B cell (primary cell): ENCODE results near the gene RARRES2. TPM values are rescaled to one million over a fixed set of nuclear protein-coding genes. Genes with fewer than 3 reads are reported as not detected.

Experiments
- ATAC-seq: fragments of 200-7000 bp; cut with Tn5 transposase; one replicate; pipeline ENCODE4 v1.10.0; 2021; ENCODE audit warnings: low read depth, mild to moderate bottlenecking, moderate number of reproducible peaks, moderate library complexity
- CTCF ChIA-PET: fragments of 350-600 bp; sonication (Branson Sonifier 250); formaldehyde crosslinking; loops from one replicate; lab custom pipeline; 2021; ENCODE audit warnings: antibody characterized with exemption, inconsistent platforms; lab: Charles Lee
- POLR2A ChIA-PET: fragments of 350-600 bp; sonication (Branson Sonifier 250); formaldehyde crosslinking; loops from one replicate; lab custom pipeline; 2021; ENCODE audit warnings: antibody characterized with exemption; lab: Charles Lee
- DNase-seq: peaks from one replicate; pipeline ENCODE4 v3.0.0; 2013
- H2AFZ ChIP-seq: 2 replicates; pipeline ENCODE4 v1.6.1; 2012; ENCODE audit warnings: mild to moderate bottlenecking, low read depth, low read length; ENCODE audit not compliant: insufficient read depth, poor library complexity, severe bottlenecking
- H3K27ac ChIP-seq, 2 donors: 1 replicate in 1 of 2; 2 replicates in 1 of 2; pipeline ENCODE4 v1.5.1; 2012 to 2013; ENCODE audit warnings: low read length in 2 of 2, mild to moderate bottlenecking in 2 of 2, moderate library complexity in 1 of 2
- H3K27me3 ChIP-seq, 4 experiments: fragments of 200-600 bp in 1 of 4; sonication (generic) in 1 of 4; replicated peaks in 1 of 4; 1 replicate in 2 of 4; 2 replicates in 2 of 4; pipeline versions ENCODE4 v1.6.1 to v1.7.0; 2013 to 2016; ENCODE audit warnings: low read length in 3 of 4, mild to moderate bottlenecking in 2 of 4, mixed read lengths in 1 of 4, moderate library complexity in 1 of 4; ENCODE audit not compliant: insufficient read depth in 4 of 4, control insufficient read depth in 3 of 4; ENCODE audit errors: control extremely low read depth in 1 of 4
- H3K36me3 ChIP-seq, 2 experiments: replicated peaks in 1 of 2; 1 replicate in 1 of 2; 2 replicates in 1 of 2; pipeline versions ENCODE4 v1.6.1 to v1.7.1; 2013; ENCODE audit warnings: low read length in 1 of 2; ENCODE audit not compliant: insufficient read depth in 2 of 2, control insufficient read depth in 1 of 2; ENCODE audit errors: control extremely low read depth in 1 of 2, extremely low read depth in 1 of 2
- H3K4me1 ChIP-seq, 2 donors: fragments of 200-600 bp in 1 of 2; sonication (generic) in 1 of 2; 1 replicate in 1 of 2; 2 replicates in 1 of 2; pipeline versions ENCODE4 v1.5.1 to v1.6.1; 2013 to 2017; ENCODE audit warnings: low read length in 2 of 2; ENCODE audit not compliant: control insufficient read depth in 2 of 2, insufficient read depth in 2 of 2
- H3K4me2 ChIP-seq: replicated peaks from 2 replicates; pipeline ENCODE3; 2012; ENCODE audit warnings: mild to moderate bottlenecking, low read depth, low read length; ENCODE audit not compliant: poor library complexity, severe bottlenecking
- H3K4me3 ChIP-seq, 5 experiments: fragments of 200-600 bp in 1 of 5; sonication (generic) in 1 of 5; 1 replicate in 3 of 5; 2 replicates in 2 of 5; pipeline versions ENCODE4 v1.5.1 to v1.7.0; 2011 to 2016; ENCODE audit warnings: low read length in 4 of 5, mild to moderate bottlenecking in 4 of 5, low read depth in 2 of 5, control low read depth in 1 of 5, moderate library complexity in 1 of 5; ENCODE audit not compliant: insufficient read depth in 1 of 5; ENCODE audit errors: control extremely low read depth in 1 of 5, extremely low read depth in 1 of 5
- H3K79me2 ChIP-seq: fragments of 200-600 bp; sonication (generic); one replicate; pipeline ENCODE4 v1.6.0; 2016; ENCODE audit warnings: low read length; ENCODE audit not compliant: control insufficient read depth, insufficient read depth
- H3K9ac ChIP-seq: fragments of 200-600 bp; sonication (generic); 2 replicates; pipeline ENCODE4 v1.6.1; 2017; ENCODE audit warnings: mild to moderate bottlenecking, low read length, moderate library complexity
- H3K9me3 ChIP-seq, 3 donors: one replicate each; pipeline versions ENCODE4 v1.6.1 to v1.7.1; 2013; ENCODE audit warnings: low read length in 2 of 3; ENCODE audit not compliant: control insufficient read depth in 2 of 3, insufficient read depth in 1 of 3; ENCODE audit errors: control extremely low read depth in 1 of 3
- H4K20me1 ChIP-seq: 2 replicates; pipeline ENCODE4 v1.6.0; 2012; ENCODE audit warnings: mild to moderate bottlenecking, low read length; ENCODE audit not compliant: insufficient read depth, control insufficient read depth, poor library complexity, severe bottlenecking
- H3K27ac Mint-ChIP-seq: one replicate; pipeline ENCODE4 v1.8.0; 2021; ENCODE audit warnings: mixed read lengths
- H3K27me3 Mint-ChIP-seq: one replicate; pipeline ENCODE4 v1.8.0; 2021; ENCODE audit warnings: mixed read lengths
- H3K4me1 Mint-ChIP-seq: one replicate; pipeline ENCODE4 v1.8.0; 2021; ENCODE audit warnings: mixed read lengths
- H3K4me3 Mint-ChIP-seq: one replicate; pipeline ENCODE4 v1.8.0; 2021; ENCODE audit warnings: mixed read lengths
- H3K9me3 Mint-ChIP-seq: one replicate; pipeline ENCODE4 v1.8.0; 2022; ENCODE audit warnings: mixed read lengths; ENCODE audit not compliant: insufficient read depth
- CTCF ChIP-seq: fragments of 200-600 bp; IDR thresholded peaks from one replicate; pipeline ENCODE4 v1.8.0; 2022; ENCODE audit warnings: antibody characterized with exemption, mild to moderate bottlenecking
- EZH2 ChIP-seq: IDR thresholded peaks from 2 replicates; pipeline ENCODE4 v1.6.1; 2012; ENCODE audit warnings: borderline replicate concordance, low read depth, mild to moderate bottlenecking, moderate library complexity, low read length; ENCODE audit not compliant: insufficient read depth, poor library complexity, severe bottlenecking
- WGBS: methylation state at CpG from one replicate; pipeline ENCODE4 v1.1.5; 2013; ENCODE audit warnings: missing lambda C conversion rate; ENCODE audit not compliant: insufficient coverage; 5-methylcytosine and 5-hydroxymethylcytosine counted together
- intact Hi-C: fragments of 100-400 bp; cut with micrococcal nuclease; formaldehyde crosslinking; loops from one replicate; pipeline ENCODE4 v1.10.0; 2022
- polyA plus RNA-seq: library from polyadenylated mRNA; depleted of rRNA; stranded (reverse); fragments of >200 nt; gene quantifications from 2 replicates; pipeline ENCODE4 v1.2.3, GENCODE V29; 2012
- total RNA-seq, 2 donors: library from RNA; stranded (reverse); fragments of 120-200 nt in 1 of 2; gene quantifications; 1 replicate in 1 of 2; 2 replicates in 1 of 2; pipeline versions ENCODE4 v1.2.3 to v1.2.4, GENCODE V29; 2013 to 2022

The RARRES2 gene
- total and polyA plus RNA-seq, 2 donors (not counting 1 experiment from before 2014, with no cell fraction given): not detected

- ATAC-seq (peak; percentile 22), DNase-seq (peak; percentile 85)
- Histone ChIP-seq H3K36me3 (peaks cover 0 to 11% of the 10 kb centered on the region in 2 experiments), H3K27me3 (no peaks in the 10 kb centered on the region), H3K4me1 (peaks cover 64 to 73% of the 10 kb centered on the region in 2 donors), H3K4me3 (peak overlapping the region in 1 of 5 experiments; percentile 22), H4K20me1 (peaks cover 8% of the 10 kb centered on the region), H3K27ac (peak overlapping the region; percentile 98 to 99), H3K9me3 (no peaks in the 10 kb centered on the region), H2AFZ (no peak overlapping the region), H3K9ac (peak overlapping the region; percentile 60), H3K79me2 (peaks cover 14% of the 10 kb centered on the region), H3K4me2 (peak overlapping the region; percentile 70)
- intact Hi-C loops: loop anchor here (1.0 to 10.0 kb wide), 3 partner anchors 9 to 659 kb away; partner anchors contain the start of genes ABCB8, ATG9B and ZNF775
- Mint-ChIP-seq H3K4me1 (peaks cover 74% of the 10 kb centered on the region), H3K9me3 (no peaks in the 10 kb centered on the region), H3K27ac (peak overlapping the region; percentile 100), H3K27me3 (no peaks in the 10 kb centered on the region), H3K4me3 (peak overlapping the region; percentile 87)
- 29% methylated on average over 3 of the region's 5 CpGs for WGBS
- POLR2A ChIA-PET: interaction anchor here (0.6 to 6.6 kb wide), 6 partner anchors 9 to 51 kb away, joined by 3 to 120 read pairs (median 4); partner anchors contain the start of genes ACTR3C, LRRC61 and ZNF775
- TF ChIP-seq CTCF (no peak), EZH2 (no peak)
- CTCF ChIA-PET: interaction anchor here (0.8 to 7.3 kb wide), 9 partner anchors 9 to 73 kb away, joined by 3 to 71 read pairs (median 5); a partner anchor contains a TSS
Observed at GRCh38 chr7:150365673-150366398, 24.4 kb upstream of the RARRES2 start.
